ENCODE measurements around the gene MCAT.

Gene MCAT

DNA sequence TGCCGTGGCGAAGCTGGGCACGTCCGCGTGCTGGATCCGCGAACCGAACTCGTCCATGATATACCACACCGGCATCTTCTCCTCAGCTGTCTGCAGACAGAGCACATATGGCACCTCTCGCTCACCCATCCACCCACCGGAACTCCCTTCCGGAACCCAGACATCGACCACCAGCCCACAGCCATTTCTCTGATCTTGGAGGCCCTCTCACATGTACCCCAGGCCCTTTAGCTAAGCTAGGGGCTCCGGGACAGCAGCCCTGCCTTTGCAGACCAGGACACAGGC lies 36.7 kb upstream of the MCAT start:
- no peak for DNase-seq (ENCODE audit: low read depth, low spot score)
- ChIA-PET POLR2A (interaction anchor here (1.3 kb wide), 1 partner anchor 11 kb away, joined by 3 read pairs; no protein-coding TSS in a partner anchor), CTCF (interaction anchor here (1.2 to 3.3 kb wide), 2 partner anchors 7 to 11 kb away, joined by 3 to 18 read pairs; partner anchors contain the start of gene TTLL12)
- H3K4me3 ChIP-seq (ENCODE audit: low read depth, low read length): no peak overlapping the region
- TF ChIP-seq, protein P1, sequence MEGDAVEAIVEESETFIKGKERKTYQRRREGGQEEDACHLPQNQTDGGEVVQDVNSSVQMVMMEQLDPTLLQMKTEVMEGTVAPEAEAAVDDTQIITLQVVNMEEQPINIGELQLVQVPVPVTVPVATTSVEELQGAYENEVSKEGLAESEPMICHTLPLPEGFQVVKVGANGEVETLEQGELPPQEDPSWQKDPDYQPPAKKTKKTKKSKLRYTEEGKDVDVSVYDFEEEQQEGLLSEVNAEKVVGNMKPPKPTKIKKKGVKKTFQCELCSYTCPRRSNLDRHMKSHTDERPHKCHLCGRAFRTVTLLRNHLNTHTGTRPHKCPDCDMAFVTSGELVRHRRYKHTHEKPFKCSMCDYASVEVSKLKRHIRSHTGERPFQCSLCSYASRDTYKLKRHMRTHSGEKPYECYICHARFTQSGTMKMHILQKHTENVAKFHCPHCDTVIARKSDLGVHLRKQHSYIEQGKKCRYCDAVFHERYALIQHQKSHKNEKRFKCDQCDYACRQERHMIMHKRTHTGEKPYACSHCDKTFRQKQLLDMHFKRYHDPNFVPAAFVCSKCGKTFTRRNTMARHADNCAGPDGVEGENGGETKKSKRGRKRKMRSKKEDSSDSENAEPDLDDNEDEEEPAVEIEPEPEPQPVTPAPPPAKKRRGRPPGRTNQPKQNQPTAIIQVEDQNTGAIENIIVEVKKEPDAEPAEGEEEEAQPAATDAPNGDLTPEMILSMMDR (IDR thresholded peaks at IDR 0.05; ENCODE audit: insufficient read depth, low read length, missing control alignments): no peak

DNA sequence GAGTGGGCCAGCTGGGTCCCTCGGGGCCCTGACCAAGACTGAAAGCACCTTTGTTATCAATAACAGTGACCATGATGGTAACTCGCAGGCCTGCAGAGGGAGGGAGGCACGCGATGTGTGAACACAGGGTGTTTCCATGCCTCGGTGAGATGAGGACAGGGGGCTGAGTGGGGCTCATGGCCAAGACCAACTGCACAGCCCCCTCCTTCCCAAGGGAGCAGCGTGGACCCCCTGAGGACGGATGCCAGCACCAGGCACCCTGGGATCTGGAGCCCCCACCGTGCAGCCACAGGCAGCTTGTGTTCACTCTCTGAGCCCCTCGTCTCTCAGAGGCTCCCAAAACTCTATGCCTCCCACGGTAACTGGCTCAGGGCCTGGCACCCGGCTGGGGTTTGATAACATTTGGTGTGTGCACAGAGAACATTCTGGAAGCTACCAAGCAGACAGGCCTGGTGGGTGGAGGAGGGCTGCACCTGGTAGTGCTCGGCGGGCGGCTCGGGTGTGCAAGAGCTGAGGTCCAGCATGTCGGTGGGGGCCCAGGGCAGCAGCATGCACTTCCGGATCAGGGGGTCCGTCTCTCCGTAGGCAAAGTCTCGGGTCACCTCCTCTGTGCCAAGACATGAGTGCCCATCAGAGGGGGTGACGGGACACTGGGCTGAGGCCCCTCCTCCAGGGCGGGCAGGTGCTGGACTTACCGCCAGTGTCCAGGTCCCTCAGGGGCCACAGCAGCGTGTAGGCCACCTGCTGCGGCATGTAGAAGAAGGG lies 36.1 kb upstream of the MCAT start:
- ChIA-PET POLR2A (interaction anchor here (1.3 kb wide), 1 partner anchor 11 kb away, joined by 3 read pairs; no protein-coding TSS in a partner anchor), CTCF (interaction anchor here (1.2 to 3.3 kb wide), 2 partner anchors 8 to 11 kb away, joined by 3 to 18 read pairs; partner anchors contain the start of gene TTLL12)
- no peak for DNase-seq (ENCODE audit: low read depth, low spot score)
- H3K4me3 ChIP-seq (ENCODE audit: low read depth, low read length): no peak overlapping the region
- TF ChIP-seq, protein P1 (IDR thresholded peaks at IDR 0.05; ENCODE audit: insufficient read depth, low read length, missing control alignments): no peak

DNA sequence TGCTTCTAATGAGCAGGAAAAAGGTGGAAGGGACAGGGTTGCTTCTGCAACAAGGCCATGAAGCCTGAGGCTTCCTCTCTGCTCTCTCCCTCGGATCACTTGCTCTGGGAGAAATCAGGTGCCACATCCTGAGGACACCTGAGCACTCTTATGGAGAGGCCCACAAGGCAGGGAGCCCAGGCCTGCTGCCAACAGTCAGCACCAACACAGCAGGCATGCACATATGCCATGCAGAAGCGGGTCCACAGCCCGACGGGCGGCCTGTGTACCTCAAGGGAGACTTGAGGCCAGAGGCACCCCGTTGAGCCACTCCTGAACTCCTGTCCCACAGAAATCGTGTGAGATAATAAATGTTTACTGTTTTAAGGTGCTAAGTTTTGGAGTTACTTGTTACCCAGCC lies 34.3 kb upstream of the MCAT start:
- ChIA-PET CTCF (interaction anchor here (3.3 kb wide), 1 partner anchor 10 kb away, joined by 18 read pairs; the partner anchor contains the start of gene TTLL12), POLR2A (no interaction called here)
- no peak for DNase-seq (ENCODE audit: low read depth, low spot score)
- no peak overlapping the region for H3K4me3 ChIP-seq (ENCODE audit: low read depth, low read length)
- TF ChIP-seq, protein P1 (IDR thresholded peaks at IDR 0.05; ENCODE audit: insufficient read depth, low read length, missing control alignments): no peak

DNA sequence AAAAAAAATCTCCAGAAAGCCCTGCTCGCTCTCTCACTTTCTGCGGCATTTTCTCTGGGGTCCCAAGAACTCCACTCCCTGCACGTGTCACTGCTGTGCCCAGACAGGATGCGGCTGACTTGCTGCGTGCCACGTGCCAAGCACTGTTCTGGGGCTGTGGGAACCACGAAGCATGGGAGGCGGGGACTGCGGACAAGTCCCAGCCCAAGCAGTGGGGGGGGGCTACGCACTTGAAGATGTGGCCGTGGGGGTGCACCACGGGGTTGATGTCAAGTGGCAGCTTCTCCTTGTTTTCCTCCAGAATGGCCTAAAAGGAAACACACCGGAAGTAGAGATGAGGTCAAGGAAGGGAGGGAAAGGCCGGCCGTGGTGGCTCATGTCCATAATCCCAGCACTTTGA lies 32.9 kb upstream of the MCAT start:
- DNase-seq (ENCODE audit: low read depth, low spot score): no peak
- no peak overlapping the region for H3K4me3 ChIP-seq (ENCODE audit: low read depth, low read length)
- TF ChIP-seq, protein P1 (IDR thresholded peaks at IDR 0.05; ENCODE audit: insufficient read depth, low read length, missing control alignments): no peak
- ChIA-PET POLR2A (interaction anchor here (0.7 kb wide), 1 partner anchor 9 kb away, joined by 5 read pairs; no protein-coding TSS in a partner anchor), CTCF (no interaction called here)

DNA sequence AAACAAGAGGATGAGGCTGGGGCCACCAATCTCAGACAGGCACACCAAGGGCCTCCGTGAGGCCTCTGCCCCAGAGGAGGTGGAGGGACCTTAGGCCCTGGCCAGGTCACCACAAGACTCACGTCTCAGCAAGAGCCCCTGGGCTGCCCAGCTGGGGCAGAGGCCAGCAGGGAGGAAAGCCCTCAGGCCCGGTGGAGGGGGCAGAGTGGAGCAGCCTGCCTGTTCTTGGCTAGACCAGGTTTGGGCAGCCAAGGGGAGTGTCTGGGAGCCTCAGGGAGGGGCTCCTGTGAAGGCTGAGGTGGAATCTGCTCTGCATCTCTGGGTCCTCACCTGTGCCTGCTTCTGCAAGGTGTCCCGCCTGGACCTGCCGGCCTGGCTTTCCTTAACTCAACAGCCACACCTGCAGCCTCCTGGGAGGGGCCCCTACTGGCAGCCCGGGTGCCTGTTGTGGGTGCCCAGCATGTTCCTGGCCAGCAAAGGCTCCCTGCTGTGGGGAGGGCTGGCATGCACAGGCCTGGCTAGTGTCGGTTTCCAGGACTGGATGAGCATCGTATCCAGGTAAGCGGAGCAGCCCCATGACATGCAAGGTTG lies 31.8 kb upstream of the MCAT start:
- TF ChIP-seq, protein P1 (IDR thresholded peaks at IDR 0.05; ENCODE audit: insufficient read depth, low read length, missing control alignments): no peak
- ChIA-PET CTCF (no interaction called here), POLR2A (no interaction called here)
- DNase-seq (ENCODE audit: low read depth, low spot score): no peak
- no peak overlapping the region for H3K4me3 ChIP-seq (ENCODE audit: low read depth, low read length)

DNA sequence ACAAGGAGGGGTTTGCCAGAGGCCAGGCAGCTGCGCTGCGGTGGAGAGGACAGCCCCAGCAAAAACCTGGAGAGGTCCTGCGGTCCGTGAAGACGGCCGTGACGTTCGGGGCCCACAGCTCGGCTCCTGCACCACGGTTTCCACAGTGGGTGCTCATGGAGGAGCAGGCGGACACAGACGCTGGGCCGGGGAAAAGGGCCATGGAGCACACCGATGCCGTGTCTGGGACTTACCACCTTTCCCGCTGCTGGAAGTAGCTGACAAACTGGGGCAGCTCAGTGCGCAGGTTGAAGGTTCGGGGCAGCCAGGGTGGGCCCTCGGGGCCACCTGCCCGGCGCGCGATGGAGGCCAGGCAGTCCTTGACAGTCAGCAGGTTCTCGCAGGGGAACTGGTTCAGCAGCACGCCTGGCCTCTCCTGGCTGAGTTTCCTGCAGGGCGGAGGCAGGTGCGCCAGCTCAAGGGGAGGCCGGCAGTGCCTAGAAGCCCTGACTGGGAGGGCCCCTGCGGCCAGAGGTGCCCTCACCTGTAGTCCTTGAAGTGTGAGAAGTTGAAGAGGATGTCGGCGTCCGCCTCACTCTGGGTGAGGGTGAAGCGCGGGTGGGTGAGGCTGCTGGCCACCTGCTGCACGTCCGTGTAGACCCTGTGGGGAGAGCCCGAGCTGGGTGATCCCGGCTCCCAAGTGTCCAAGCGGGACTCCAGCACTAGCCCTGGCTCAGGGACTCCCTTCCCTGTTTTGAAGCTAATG lies 30.9 kb upstream of the MCAT start:
- TF ChIP-seq, protein P1 (IDR thresholded peaks at IDR 0.05; ENCODE audit: insufficient read depth, low read length, missing control alignments): no peak
- DNase-seq (ENCODE audit: low read depth, low spot score): no peak
- ChIA-PET POLR2A (no interaction called here), CTCF (interaction anchor here (0.7 kb wide), 1 partner anchor 13 kb away, joined by 3 read pairs; no protein-coding TSS in a partner anchor)
- no peak overlapping the region for H3K4me3 ChIP-seq (ENCODE audit: low read depth, low read length)

Data from AG04449 (cell line).